HEK293 (cell line): Measurements from ENCODE around the gene PRKAR2B.

Experiments used
- CTCF ChIA-PET: fragments of 350-600 bp; formaldehyde crosslinking; extraction: SDS; loops from one replicate; lab custom pipeline; 2021; ENCODE audit warnings: antibody characterized with exemption; lab: Yijun Ruan, JAX
- POLR2A ChIA-PET: fragments of 300-600 bp; formaldehyde crosslinking; extraction: SDS; loops from one replicate; lab custom pipeline; 2020; ENCODE audit warnings: antibody characterized with exemption, inconsistent platforms; lab: Yijun Ruan, JAX
- H3K27ac ChIP-seq: fragments of 200-500 bp; sonication (Bioruptor generic); 2 replicates; pipeline ENCODE4 v1.5.1; 2014; ENCODE audit warnings: low read depth, low read length, control low read depth, inconsistent platforms; ENCODE audit errors: extremely low read depth
- H3K36me3 ChIP-seq, 2 experiments: fragments of 200-500 bp in 1 of 2; sonication (Bioruptor generic) in 1 of 2; 1 replicate in 1 of 2; 2 replicates in 1 of 2; pipeline ENCODE4 v1.5.1; 2014 to 2017; ENCODE audit warnings: inconsistent platforms in 2 of 2, low read length in 2 of 2; ENCODE audit not compliant: control insufficient read depth in 2 of 2, insufficient read depth in 1 of 2
- H3K4me1 ChIP-seq: fragments of 200-500 bp; sonication (Bioruptor generic); 2 replicates; pipeline ENCODE4 v1.5.1; 2014; ENCODE audit warnings: mild to moderate bottlenecking, low read length, inconsistent platforms; ENCODE audit not compliant: control insufficient read depth, insufficient read depth
- H3K4me3 ChIP-seq: 2 replicates; pipeline ENCODE4 v1.5.1; 2011; ENCODE audit warnings: low read depth, mild to moderate bottlenecking, control low read depth, low read length, moderate library complexity
- H3K9me3 ChIP-seq: fragments of 200-500 bp; sonication (Bioruptor generic); 2 replicates; pipeline ENCODE4 v1.5.1; 2014; ENCODE audit warnings: low read depth, low read length, inconsistent platforms; ENCODE audit not compliant: control insufficient read depth, insufficient read depth
- BCL6B ChIP-seq: fragments of 450-650 bp; formaldehyde crosslinking; IDR thresholded peaks from 2 replicates; pipeline ENCODE4 v1.5.1; 2017; ENCODE audit warnings: missing biosample characterization, missing genetic modification characterization
- PRDM1 ChIP-seq: fragments of 450-650 bp; formaldehyde crosslinking; IDR thresholded peaks from 2 replicates; pipeline ENCODE4; 2016; ENCODE audit warnings: missing biosample characterization, missing genetic modification characterization
- PRDM6 ChIP-seq: fragments of 450-650 bp; formaldehyde crosslinking; IDR thresholded peaks from 2 replicates; pipeline ENCODE4 v1.5.1; 2017; ENCODE audit warnings: missing biosample characterization, missing genetic modification characterization
- ZBTB17 ChIP-seq: fragments of 450-650 bp; formaldehyde crosslinking; IDR thresholded peaks from 2 replicates; pipeline ENCODE4 v1.5.1; 2016; ENCODE audit warnings: missing biosample characterization, missing genetic modification characterization
- ZNF157 ChIP-seq: fragments of 450-650 bp; formaldehyde crosslinking; IDR thresholded peaks from 2 replicates; pipeline ENCODE4 v1.5.1; 2016; ENCODE audit warnings: missing biosample characterization, missing genetic modification characterization
- ZNF24 ChIP-seq: fragments of 450-650 bp; formaldehyde crosslinking; IDR thresholded peaks from 2 replicates; pipeline ENCODE4 v1.5.1; 2016; ENCODE audit warnings: missing biosample characterization, missing genetic modification characterization
- ZNF266 ChIP-seq: fragments of 450-650 bp; formaldehyde crosslinking; IDR thresholded peaks from 2 replicates; pipeline ENCODE4 v1.5.1; 2016; ENCODE audit warnings: missing biosample characterization, missing genetic modification characterization, low read depth
- ZNF362 ChIP-seq: fragments of 450-650 bp; formaldehyde crosslinking; IDR thresholded peaks from 2 replicates; pipeline ENCODE4 v1.5.1; 2016; ENCODE audit warnings: missing biosample characterization, missing genetic modification characterization
- ZNF366 ChIP-seq: fragments of 450-650 bp; formaldehyde crosslinking; conservative IDR thresholded peaks from 2 replicates; pipeline ENCODE4 v1.5.1; 2016; ENCODE audit warnings: missing biosample characterization, missing genetic modification characterization
- ZNF416 ChIP-seq: fragments of 450-650 bp; formaldehyde crosslinking; IDR thresholded peaks from 2 replicates; pipeline ENCODE4 v1.5.1; 2016; ENCODE audit warnings: missing biosample characterization, missing genetic modification characterization
- ZNF488 ChIP-seq: fragments of 450-650 bp; formaldehyde crosslinking; IDR thresholded peaks from 2 replicates; pipeline ENCODE4 v1.5.1; 2016; ENCODE audit warnings: missing biosample characterization, missing genetic modification characterization
- ZNF555 ChIP-seq: fragments of 450-650 bp; formaldehyde crosslinking; conservative IDR thresholded peaks from 2 replicates; pipeline ENCODE4 v1.5.1; 2017; ENCODE audit warnings: missing biosample characterization, mild to moderate bottlenecking, missing genetic modification characterization, inconsistent platforms
- ZNF600 ChIP-seq: fragments of 450-650 bp; formaldehyde crosslinking; IDR thresholded peaks from 2 replicates; pipeline ENCODE4 v1.5.1; 2016; ENCODE audit warnings: missing biosample characterization, missing genetic modification characterization
- ZNF621 ChIP-seq: fragments of 450-650 bp; formaldehyde crosslinking; IDR thresholded peaks from 2 replicates; pipeline ENCODE4 v1.5.1; 2017; ENCODE audit warnings: missing biosample characterization, missing genetic modification characterization
- ZNF768 ChIP-seq: fragments of 450-650 bp; formaldehyde crosslinking; IDR thresholded peaks from 2 replicates; pipeline ENCODE4 v1.5.1; 2018; ENCODE audit warnings: missing biosample characterization, mild to moderate bottlenecking, missing genetic modification characterization
- ZNF791 ChIP-seq: fragments of 450-650 bp; formaldehyde crosslinking; IDR thresholded peaks from 2 replicates; pipeline ENCODE4 v1.5.1; 2016; ENCODE audit warnings: missing biosample characterization, missing genetic modification characterization

Gene PRKAR2B

GRCh38 chr7:107048783-107049418 is 4.4 kb downstream of the PRKAR2B start:
- no peak overlapping the region for H3K27ac ChIP-seq
- H3K4me1 ChIP-seq = peaks cover 4% of the 10 kb centered on the region; the same call in 1 of the 2 replicates
- POLR2A ChIA-PET = no interaction called here
- TF ChIP-seq ZNF600 (no peak), ZNF488 (tag by site-specific recombination) (no peak), BCL6B (tag by site-specific recombination) (0 out of 2 replicates have a peak, but pooled peaks have one; percentile 17), ZNF416 (tag by site-specific recombination) (no peak), ZNF24 (tag by site-specific recombination) (no peak), PRDM1 (peak; percentile 61; the same call in 1 of the 2 replicates)
- TF ChIP-seq, all 188 proteins: peak for 2
- CTCF ChIA-PET = interaction anchor here (0.6 to 3.3 kb wide), 12 partner anchors 8 to 415 kb away, joined by 3 to 15 read pairs (median 3); no protein-coding TSS in a partner anchor
- Histone ChIP-seq H3K4me3 (no peak overlapping the region), H3K9me3 (no peaks in the 10 kb centered on the region), H3K36me3 (no peaks in the 10 kb centered on the region)

- POLR2A ChIA-PET = no interaction called here
- TF ChIP-seq ZNF366 (tag by site-specific recombination) (no peak), PRDM6 (peak; percentile 27; the same call in 1 of the 2 replicates)
- H3K4me1 ChIP-seq = peaks cover 4% of the 10 kb centered on the region; the same call in 1 of the 2 replicates
- no peak overlapping the region for H3K27ac ChIP-seq
- no peaks in the 10 kb centered on the region for H3K9me3 ChIP-seq
- no peaks in the 10 kb centered on the region for H3K36me3 ChIP-seq
- CTCF ChIA-PET = interaction anchor here (0.6 to 3.3 kb wide), 5 partner anchors 9 to 98 kb away, joined by 3 to 15 read pairs (median 4); no protein-coding TSS in a partner anchor
- H3K4me3 ChIP-seq = no peak overlapping the region
Observed at GRCh38 chr7:107049480-107049879, 5.0 kb downstream of the PRKAR2B start.

- CTCF ChIA-PET = interaction anchor here (0.9 to 3.3 kb wide), 2 partner anchors 18 to 97 kb away, joined by 4 to 15 read pairs; no protein-coding TSS in a partner anchor
- no peak for TF ChIP-seq ZNF555 (tag by site-specific recombination)
- TF ChIP-seq ZNF768 = no peak
- peak; percentile 44; the same call in 1 of the 2 replicates for TF ChIP-seq ZBTB17 (tag by site-specific recombination)
- no peak for TF ChIP-seq ZNF791 (tag by site-specific recombination)
- TF ChIP-seq ZNF266 (tag by site-specific recombination) = no peak
- TF ChIP-seq ZNF621 (tag by site-specific recombination) = no peak
- TF ChIP-seq ZNF362 (tag by site-specific recombination) = peak; percentile 75; the same call in 1 of the 2 replicates
- TF ChIP-seq ZNF157 (tag by site-specific recombination) = no peak
- TF ChIP-seq PRDM1 = peak; percentile 55
- H3K4me1 ChIP-seq = peaks cover 4% of the 10 kb centered on the region; the same call in 1 of the 2 replicates
- H3K9me3 ChIP-seq = no peaks in the 10 kb centered on the region
- no peak overlapping the region for H3K4me3 ChIP-seq
- no peak overlapping the region for H3K27ac ChIP-seq
- POLR2A ChIA-PET = no interaction called here
- no peaks in the 10 kb centered on the region for H3K36me3 ChIP-seq
Observed at GRCh38 chr7:107049971-107050532, 5.5 kb downstream of the PRKAR2B start.
